ENCODE measurements around the gene TBC1D14. TPM values are rescaled to one million over a fixed set of nuclear protein-coding genes. Genes with fewer than 3 reads are reported as not detected.

TBC1D14 gene
- total RNA-seq, 1 donor = 34.0 TPM

DNA sequence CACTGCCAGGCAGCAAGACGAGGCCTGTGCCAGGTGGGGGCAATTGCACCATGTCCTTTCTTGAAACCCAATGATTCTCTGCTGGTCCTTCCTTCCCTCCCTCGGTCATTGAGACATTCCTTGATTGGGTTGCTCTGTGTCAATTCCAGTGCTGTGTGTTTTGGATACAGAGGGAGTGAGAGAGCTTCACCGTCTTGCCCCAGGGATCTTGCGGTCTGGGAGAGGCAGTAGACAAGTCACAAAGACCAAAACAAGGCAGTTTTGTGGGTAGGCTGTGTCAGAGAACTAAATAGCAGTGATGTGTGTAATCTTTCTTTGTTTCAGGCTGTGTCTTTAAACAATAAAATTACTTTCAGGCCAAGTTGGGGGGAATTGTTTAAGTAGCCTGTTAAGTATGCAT, 94.7 kb downstream of the TBC1D14 start:
- DNase-seq (ENCODE audit: low read depth) = no peak
- no peak overlapping the region for H3K4me3 ChIP-seq (ENCODE audit: low read depth, low read length)
- no peak for TF ChIP-seq CTCF (IDR thresholded peaks at IDR 0.05; ENCODE audit: insufficient read depth, low read length)

DNA sequence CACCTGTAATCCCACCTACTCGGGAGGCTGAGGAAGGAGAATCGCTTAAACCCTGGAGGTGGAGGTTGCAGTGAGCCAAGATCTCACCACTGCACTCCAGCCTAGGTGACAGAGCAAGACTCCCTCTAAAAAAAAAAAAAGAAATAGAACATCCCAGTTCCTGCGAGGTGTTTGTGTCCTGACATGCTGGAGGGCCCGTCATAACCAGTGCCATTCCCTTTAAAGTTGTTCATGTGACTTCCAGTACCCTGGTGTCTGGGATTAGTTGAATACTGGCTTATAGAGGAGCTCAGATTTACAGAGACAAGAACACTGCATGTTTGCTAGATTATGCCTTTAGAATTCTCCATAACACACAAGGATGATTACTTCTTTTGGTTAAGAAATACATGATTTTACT, 95.9 kb downstream of the TBC1D14 start:
- TF ChIP-seq CTCF (IDR thresholded peaks at IDR 0.05; ENCODE audit: insufficient read depth, low read length) = no peak
- H3K4me3 ChIP-seq (ENCODE audit: low read depth, low read length) = no peak overlapping the region
- no peak for DNase-seq (ENCODE audit: low read depth)

- TF ChIP-seq CTCF (IDR thresholded peaks at IDR 0.05; ENCODE audit: insufficient read depth, low read length) = no peak
- no peak for DNase-seq (ENCODE audit: low read depth)
Observed at GRCh38 chr4:7006411-7006810, 96.8 kb downstream of the TBC1D14 start.

DNA sequence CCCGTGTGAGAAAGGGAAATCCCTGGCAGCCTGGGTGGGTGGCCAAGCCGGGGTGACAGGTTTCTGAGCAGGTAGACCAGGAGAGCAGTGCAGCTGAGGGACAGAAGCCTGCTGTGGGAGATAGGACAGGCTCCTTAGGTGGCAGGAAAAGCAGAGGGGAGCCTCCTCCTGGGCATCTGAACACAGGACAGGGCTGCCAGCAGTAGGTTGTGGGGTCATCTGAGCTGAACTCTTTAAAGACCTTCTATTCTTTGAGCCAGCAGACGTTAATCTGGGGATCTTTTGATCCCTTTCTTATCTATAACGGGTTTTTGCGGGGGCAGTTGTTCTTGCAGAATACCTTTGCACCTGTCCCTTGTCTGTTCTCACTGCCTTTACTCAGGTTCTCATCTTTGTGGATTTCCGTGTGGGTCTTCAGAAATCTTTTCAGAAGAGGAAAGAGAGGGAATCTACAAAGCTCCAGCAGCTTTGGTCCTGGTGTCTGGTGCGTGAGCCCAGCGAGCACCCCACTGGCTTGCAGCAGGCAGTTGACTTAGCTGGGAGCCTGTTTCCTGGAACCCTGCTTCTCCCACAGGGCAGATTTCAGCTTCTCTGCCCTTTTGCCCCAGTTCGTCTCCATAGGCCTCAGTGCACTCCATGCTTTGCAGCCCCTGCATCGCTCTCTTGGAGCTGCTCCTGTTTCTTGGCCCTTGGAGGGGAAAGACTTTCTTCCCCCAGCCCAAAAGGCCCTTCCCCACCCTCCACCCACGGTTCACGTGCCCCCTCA, 97.7 kb downstream of the TBC1D14 start:
- no peak overlapping the region for H3K4me3 ChIP-seq (ENCODE audit: low read depth, low read length)
- no peak for DNase-seq (ENCODE audit: low read depth)
- no peak for TF ChIP-seq CTCF (IDR thresholded peaks at IDR 0.05; ENCODE audit: insufficient read depth, low read length)

More at GRCh38 chr4:7006411-7006810, 96.8 kb downstream of the TBC1D14 start:
- H3K4me3 ChIP-seq (ENCODE audit: low read depth, low read length) = no peak overlapping the region

DNA sequence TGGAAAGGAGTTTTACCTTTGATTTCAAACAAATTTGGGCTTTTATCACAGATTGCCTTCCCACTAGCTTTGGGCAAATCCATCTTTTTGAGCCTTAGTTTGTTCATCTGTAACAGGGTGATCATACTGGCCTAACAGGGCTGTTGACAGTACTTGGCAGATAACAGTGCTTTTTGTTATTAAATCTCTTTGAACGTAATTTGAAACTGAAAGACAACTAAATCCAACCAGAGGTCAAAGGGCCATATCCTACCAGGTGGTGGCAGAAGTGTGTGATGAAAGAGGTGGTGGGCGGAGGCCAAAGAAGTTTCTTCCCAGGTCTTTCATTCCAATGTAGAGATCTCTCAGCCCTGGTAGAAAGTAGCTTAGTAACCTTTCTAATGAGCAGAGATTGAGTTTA, 98.3 kb downstream of the TBC1D14 start:
- no peak for TF ChIP-seq CTCF (IDR thresholded peaks at IDR 0.05; ENCODE audit: insufficient read depth, low read length)
- no peak for DNase-seq (ENCODE audit: low read depth)
- no peak overlapping the region for H3K4me3 ChIP-seq (ENCODE audit: low read depth, low read length)

- no peak for TF ChIP-seq CTCF (IDR thresholded peaks at IDR 0.05; ENCODE audit: insufficient read depth, low read length)
- H3K4me3 ChIP-seq (ENCODE audit: low read depth, low read length) = no peak overlapping the region
- DNase-seq (ENCODE audit: low read depth) = no peak
Observed at GRCh38 chr4:7009564-7009963, 99.9 kb downstream of the TBC1D14 start.

DNA sequence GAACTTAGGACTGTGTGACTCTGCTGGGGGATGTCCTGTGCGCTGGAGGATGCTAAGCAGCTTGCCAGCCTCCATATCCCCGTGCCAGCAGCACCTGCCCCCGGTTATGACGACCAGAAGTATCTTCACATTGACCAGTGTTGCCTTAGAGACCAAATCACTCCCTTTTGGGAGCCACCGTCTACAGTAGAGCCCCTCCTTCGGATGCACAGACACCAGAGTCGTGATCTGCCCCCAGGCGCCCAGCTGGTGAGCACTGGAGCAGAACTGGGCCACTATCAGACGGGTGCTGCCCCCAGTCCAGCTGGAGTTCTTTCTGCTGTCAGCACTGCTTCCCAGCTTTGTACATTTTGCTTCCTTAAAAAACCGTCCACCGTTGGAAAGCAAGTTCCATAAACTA, 103.5 kb downstream of the TBC1D14 start:
- TF ChIP-seq CTCF (IDR thresholded peaks at IDR 0.05; ENCODE audit: insufficient read depth, low read length) = no peak
- DNase-seq (ENCODE audit: low read depth) = no peak
- H3K4me3 ChIP-seq (ENCODE audit: low read depth, low read length) = no peak overlapping the region

Measured in fibroblast of the aortic adventitia (primary cell).